GM12864 (cell line): ENCODE measurements around the gene CASP6.

Experiments used
- DNase-seq: peaks from one replicate; pipeline ENCODE4 v3.0.0-alpha.2; 2011; ENCODE audit warnings: low read depth
- H3K4me3 ChIP-seq: 2 replicates; pipeline ENCODE4 v1.5.1; 2011; ENCODE audit warnings: mild to moderate bottlenecking, low read depth, low read length, control low read depth
- CTCF ChIP-seq: IDR thresholded peaks from 2 replicates; pipeline ENCODE4 v1.5.1; 2011; ENCODE audit warnings: low read depth, mild to moderate bottlenecking, moderate library complexity, low read length, control low read depth, inconsistent platforms; ENCODE audit errors: missing control alignments

Gene CASP6

GRCh38 chr4:109657854-109658418 is 45.3 kb downstream of the CASP6 start:
- H3K4me3 ChIP-seq = no peak overlapping the region
- TF ChIP-seq CTCF = no peak
- no peak for DNase-seq

- no peak for DNase-seq
- H3K4me3 ChIP-seq = no peak overlapping the region
- TF ChIP-seq CTCF = no peak
Measured at GRCh38 chr4:109655396-109655795, 47.8 kb downstream of the CASP6 start.

- no peak overlapping the region for H3K4me3 ChIP-seq
- DNase-seq = peak; percentile 54
Measured at GRCh38 chr4:109649872-109650271, 53.4 kb downstream of the CASP6 start.

GRCh38 chr4:109648997-109649575 is 54.2 kb downstream of the CASP6 start:
- no peak for DNase-seq
- no peak for TF ChIP-seq CTCF

More at GRCh38 chr4:109649872-109650271, 53.4 kb downstream of the CASP6 start:
- TF ChIP-seq CTCF = no peak

GRCh38 chr4:109648266-109648996 is 54.8 kb downstream of the CASP6 start:
- no peak for TF ChIP-seq CTCF
- no peak overlapping the region for H3K4me3 ChIP-seq
- DNase-seq = peak; percentile 49

More at GRCh38 chr4:109648997-109649575, 54.2 kb downstream of the CASP6 start:
- no peak overlapping the region for H3K4me3 ChIP-seq

- no peak for DNase-seq
- no peak overlapping the region for H3K4me3 ChIP-seq
- no peak for TF ChIP-seq CTCF
Measured at GRCh38 chr4:109645874-109646710, 57.2 kb downstream of the CASP6 start.
